GM12878 (cell line): ENCODE data around the gene CCDC127. TPM values are rescaled to one million over a fixed set of nuclear protein-coding genes. Genes with fewer than 3 reads are reported as not detected.
A peak's percentile ranks its signal among the peaks of the same experiment; 100 is the strongest.

Source experiments
- ATAC-seq: fragments of 200-7000 bp; cut with Tn5 transposase; 3 replicates; pipeline ENCODE4 v1.9.1; 2020; ENCODE audit warnings: mild to moderate bottlenecking, moderate library complexity
- BruUV-seq: library from RNA; stranded (reverse); fragments of 400-500 nt; replicated peaks from 2 replicates; lab custom pipeline; 2021; lab: Mats Ljungman, UMichigan
- CTCF ChIA-PET: fragments of 300-600 bp; sonication (Branson Sonifier 250); formaldehyde crosslinking; extraction: SDS; loops from one replicate; lab custom pipeline; 2021; ENCODE audit warnings: inconsistent platforms; lab: Yijun Ruan, JAX
- POLR2A ChIA-PET: fragments of 350-600 bp; formaldehyde crosslinking; extraction: SDS; loops from one replicate; lab custom pipeline; 2021; ENCODE audit warnings: inconsistent platforms; lab: Charles Lee
- RAD21 ChIA-PET: fragments of 300-600 bp; sonication (Branson Sonifier 250); formaldehyde crosslinking; loops from one replicate; lab custom pipeline; 2023; ENCODE audit warnings: antibody characterized with exemption; ENCODE audit not compliant: unreplicated experiment; lab: Charles Lee
- SMC1A ChIA-PET: fragments of 300-600 bp; sonication (Branson Sonifier 250); formaldehyde crosslinking; loops from one replicate; lab custom pipeline; 2023; ENCODE audit not compliant: unreplicated experiment, uncharacterized antibody; lab: Charles Lee
- DNase-seq: peaks from one replicate; pipeline ENCODE4 v3.0.0-alpha.2; 2011; ENCODE audit warnings: low read depth, low spot score
- FAIRE-seq: peaks from 3 replicates; lab custom pipeline; 2011; peaks lifted over from hg19 to GRCh38; lab: Jason Lieb, UNC
- H2AFZ ChIP-seq: 2 replicates; pipeline ENCODE4 v1.6.0; 2011; ENCODE audit warnings: low read depth, low read length, control low read depth; ENCODE audit not compliant: control insufficient read depth
- H3K27ac ChIP-seq: 2 replicates; pipeline ENCODE4 v1.5.1; 2011; ENCODE audit warnings: control low read depth; ENCODE audit not compliant: control insufficient read depth, insufficient read depth
- H3K27me3 ChIP-seq, 2 experiments: replicated peaks in 1 of 2; 2 replicates each; pipeline versions ENCODE4 v1.6.0 to v1.6.1; 2011; ENCODE audit warnings: low read length in 1 of 2; ENCODE audit not compliant: control insufficient read depth in 2 of 2, insufficient read depth in 2 of 2
- H3K36me3 ChIP-seq, 2 experiments: 2 replicates each; pipeline ENCODE4 v1.5.1; 2011; ENCODE audit warnings: low read length in 1 of 2; ENCODE audit not compliant: control insufficient read depth in 2 of 2, insufficient read depth in 2 of 2
- H3K4me1 ChIP-seq: 2 replicates; pipeline ENCODE4 v1.6.1; 2011; ENCODE audit warnings: mild to moderate bottlenecking, low read length, moderate library complexity, mixed read lengths; ENCODE audit not compliant: control insufficient read depth, insufficient read depth
- H3K4me2 ChIP-seq: 2 replicates; pipeline ENCODE4 v1.6.0; 2011; ENCODE audit warnings: control low read depth; ENCODE audit not compliant: control insufficient read depth, insufficient read depth
- H3K4me3 ChIP-seq: fragments of 200-600 bp; sonication (generic); 2 replicates; pipeline ENCODE4 v1.5.1; 2016
- H3K79me2 ChIP-seq: 2 replicates; pipeline ENCODE4 v1.6.0; 2011; ENCODE audit warnings: low read length; ENCODE audit not compliant: control insufficient read depth, insufficient read depth
- H3K9ac ChIP-seq: 2 replicates; pipeline ENCODE4 v1.8.0; 2011; ENCODE audit warnings: low read length, control low read depth, mixed read lengths; ENCODE audit not compliant: control insufficient read depth, insufficient read depth
- H3K9me3 ChIP-seq: replicated peaks from 3 replicates; pipeline ENCODE4 v1.5.1; 2011; ENCODE audit warnings: mild to moderate bottlenecking, low read length; ENCODE audit not compliant: control insufficient read depth, insufficient read depth
- H4K20me1 ChIP-seq: 2 replicates; pipeline ENCODE4 v1.6.0; 2011; ENCODE audit not compliant: control insufficient read depth, insufficient read depth
- NKRF ChIP-seq: fragments of 450-650 bp; conservative IDR thresholded peaks from 2 replicates; pipeline ENCODE4 v1.6.1; 2017; ENCODE audit warnings: mild to moderate bottlenecking, moderate library complexity
- PAX5 ChIP-seq: IDR thresholded peaks from 2 replicates; pipeline ENCODE4 v1.6.1; 2011; ENCODE audit warnings: low read depth, low read length, borderline replicate concordance
- PKNOX1 ChIP-seq: fragments of 450-650 bp; IDR thresholded peaks from 2 replicates; pipeline ENCODE4 v1.6.1; 2016; ENCODE audit warnings: mild to moderate bottlenecking
- USF1 ChIP-seq: IDR thresholded peaks from 2 replicates; pipeline ENCODE4 v1.6.1; 2011; ENCODE audit warnings: borderline replicate concordance, low read depth, mild to moderate bottlenecking, moderate library complexity, mixed read lengths, low read length; ENCODE audit not compliant: insufficient read depth; ENCODE audit errors: extremely low read length
- WGBS: methylation state at CpG from one replicate; pipeline ENCODE4 v1.1.6; 2016; ENCODE audit warnings: low lambda C conversion rate; ENCODE audit not compliant: insufficient replicate concordance, insufficient coverage; ENCODE audit errors: missing lambda C conversion rate; 5-methylcytosine and 5-hydroxymethylcytosine counted together
- in situ Hi-C: fragments of 300-500 bp; cut with MboI; formaldehyde crosslinking; loops from 9 replicates; pipeline ENCODE4 v1.14.3; 2018; ENCODE audit warnings: mixed read lengths
- intact Hi-C: fragments of 100-400 bp; cut with micrococcal nuclease; formaldehyde crosslinking; loops from one replicate; pipeline ENCODE4 v1.14.2; 2022; ENCODE audit not compliant: unreplicated experiment
- polyA plus RNA-seq, 11 experiments: library from polyadenylated mRNA; depleted of rRNA in 4 of 11; unstranded in 6 of 11; stranded (reverse) in 5 of 11; fragments of >200 nt; fragmentation: Nextera tagmentation in 4 of 11; fragmentation: Illumina TruSeq in 1 of 11; extraction: Ambion mirVana in 4 of 11; extraction: Trizol in 1 of 11; gene quantifications; 1 replicate in 1 of 11; 2 replicates in 10 of 11; pipeline versions ENCODE4 v1.2.1 to v1.2.3, GENCODE V29; 2011 to 2016; ENCODE audit warnings: inconsistent platforms in 2 of 11, missing spikeins in 2 of 11, low read depth in 1 of 11
- total RNA-seq, 4 experiments: library from RNA; depleted of rRNA in 3 of 4; stranded (reverse); fragments of >200 nt in 3 of 4; fragmentation: Illumina TruSeq in 1 of 4; extraction: Trizol in 1 of 4; gene quantifications; 2 replicates each; pipeline versions ENCODE4 v1.2.1 to v1.2.3, GENCODE V29; 2013 to 2021

Gene CCDC127
- total and polyA plus RNA-seq, 10 of the 15 experiments (the other 5 are each of a cell fraction or from before 2014, with no cell fraction given): 1.9 to 6.9 (median 2.9) TPM

- Histone ChIP-seq H3K4me2 (peak overlapping the region; percentile 86), H3K9me3 (no peaks in the 10 kb centered on the region), H3K27ac (no peak overlapping the region), H3K4me1 (peaks cover 32% of the 10 kb centered on the region)
- ChIA-PET POLR2A (interaction anchor here (1.0 kb wide), 1 partner anchor 28 kb away, joined by 4 read pairs; the partner anchor contains the start of genes CCDC127 and SDHA), SMC1A (interaction anchor here (0.8 kb wide), 1 partner anchor 30 kb away, joined by 4 read pairs; no protein-coding TSS in a partner anchor)
- 29% methylated on average over 16 of the region's 16 CpGs for WGBS
- BruUV-seq: no TSS peak
- no peak for DNase-seq
- peak; percentile 67 for TF ChIP-seq PKNOX1
- no peak for TF ChIP-seq NKRF
- peak; percentile 41; the same call in 1 of the 2 replicates for TF ChIP-seq PAX5
- peak; percentile 66 for TF ChIP-seq USF1
- TF ChIP-seq, all 136 proteins: peak for 3
- Histone ChIP-seq H4K20me1 (no peaks in the 10 kb centered on the region; the same call in 1 of the 2 replicates), H3K4me3 (peak overlapping the region; percentile 28; the same call in 1 of the 2 replicates), H3K27me3 (no peaks in the 10 kb centered on the region; a peak in 2 of 4 replicates), H2AFZ (peak overlapping the region; percentile 66), H3K36me3 (no peaks in the 10 kb centered on the region), H3K9ac (no peak overlapping the region), H3K79me2 (no peaks in the 10 kb centered on the region)
- ATAC-seq (peak; percentile 9), FAIRE-seq (no peak)
- intact Hi-C loops (no loop called here), in situ Hi-C loops (no loop called here)
- ChIA-PET RAD21 (interaction anchor here (1.3 kb wide), 1 partner anchor 127 kb away, joined by 3 read pairs; no protein-coding TSS in a partner anchor), CTCF (no interaction called here)
Measured at GRCh38 chr5:190366-191035, 27.5 kb downstream of the CCDC127 start.
